Left cardiac atrium (tissue), 4 donors: Measurements from ENCODE around the gene KCNA10. TPM values are rescaled to one million over a fixed set of nuclear protein-coding genes. Genes with fewer than 3 reads are reported as not detected.

Source experiments
- ATAC-seq, 2 donors: fragments of 200-7000 bp; cut with Tn5 transposase; one replicate each; pipeline ENCODE4 v1.9.1; 2020; ENCODE audit warnings: mild to moderate bottlenecking in 2 of 2, moderate library complexity in 2 of 2
- DNase-seq: peaks from one replicate; pipeline ENCODE4 v3.0.0-alpha.2; 2020
- intact Hi-C, 2 donors: fragments of 100-400 bp; cut with DNase I; formaldehyde crosslinking; loops; one replicate each; pipeline versions ENCODE4 v1.14.1 to v1.15.1; 2022 to 2023
- total RNA-seq, 2 donors: library from RNA; stranded (reverse); fragmentation: NEBNext Ultra II Directional; extraction: Animal tissue kit (Norgen Biotek cat#: 25700); gene quantifications; one replicate each; pipeline ENCODE4 v1.2.1, GENCODE V29; 2021
- donor health status: DM: no; HTN: yes; CAD: no.
- donor health status: DM: no; HTN: yes; CAD: no; lungs with severe emphysema.
- donor health status: DM: yes; HTN: yes; CAD: no.
- donor health status: Dilated cardiomyopathy.

The KCNA10 gene
- total RNA-seq, 2 donors from 2014 or later = not detected

- DNase-seq (peak; percentile 63), ATAC-seq (peak; percentile 65 to 84)
- intact Hi-C loops = no loop called here
These were observed 10.7 kb downstream of the KCNA10 start for GRCh38 chr1:110508028-110508940.

DNA sequence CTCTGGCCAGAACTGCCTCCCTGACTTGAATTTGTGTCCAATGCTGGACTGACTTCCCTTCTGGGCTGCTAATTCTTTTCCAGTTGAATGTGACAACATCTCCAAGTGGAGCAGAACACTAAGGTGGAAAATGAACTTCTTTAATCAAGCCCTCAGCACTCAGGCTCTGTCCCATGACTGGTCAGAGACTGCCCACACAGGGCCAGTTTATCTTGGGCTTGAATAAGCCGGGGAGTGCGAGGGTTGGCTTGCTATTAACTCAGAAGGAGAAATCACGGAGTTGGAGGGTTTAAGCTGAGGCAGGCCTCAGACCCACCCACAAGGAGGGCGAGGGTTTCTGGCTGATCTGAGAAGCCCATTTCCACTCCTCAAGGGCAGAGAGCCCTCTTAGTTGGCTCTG lies 12.4 kb downstream of the KCNA10 start:
- ATAC-seq (no peak), DNase-seq (no peak)
- intact Hi-C loops = no loop called here

- no peak for DNase-seq
- ATAC-seq = no peak
- intact Hi-C loops = no loop called here
These were observed 13.4 kb downstream of the KCNA10 start for GRCh38 chr1:110505596-110505995.

- no peak for ATAC-seq
These were observed 14.7 kb downstream of the KCNA10 start for GRCh38 chr1:110504226-110504625.

DNA sequence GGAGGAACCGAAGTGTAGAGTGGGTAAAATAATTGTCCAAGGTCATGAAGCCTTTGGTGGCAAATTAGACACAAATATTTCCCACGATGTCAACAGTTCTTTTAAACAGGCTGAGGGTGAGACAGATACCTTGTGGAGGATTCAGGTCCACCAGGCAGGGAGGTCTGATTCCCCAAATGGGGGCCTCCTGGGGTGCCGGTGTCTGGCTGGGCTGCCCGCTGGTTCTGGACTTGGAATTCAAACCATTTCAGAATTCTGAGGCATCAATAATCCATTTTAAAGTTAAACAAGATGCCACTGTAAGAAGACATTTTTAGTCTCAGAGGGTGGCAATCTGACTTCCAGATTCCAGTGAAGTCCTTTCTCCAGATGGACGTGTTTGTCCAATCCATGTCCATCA lies 15.5 kb downstream of the KCNA10 start:
- DNase-seq = no peak
- no peak for ATAC-seq
- intact Hi-C loops = no loop called here

More at GRCh38 chr1:110504226-110504625, 14.7 kb downstream of the KCNA10 start:
- no peak for DNase-seq
- intact Hi-C loops = no loop called here

DNA sequence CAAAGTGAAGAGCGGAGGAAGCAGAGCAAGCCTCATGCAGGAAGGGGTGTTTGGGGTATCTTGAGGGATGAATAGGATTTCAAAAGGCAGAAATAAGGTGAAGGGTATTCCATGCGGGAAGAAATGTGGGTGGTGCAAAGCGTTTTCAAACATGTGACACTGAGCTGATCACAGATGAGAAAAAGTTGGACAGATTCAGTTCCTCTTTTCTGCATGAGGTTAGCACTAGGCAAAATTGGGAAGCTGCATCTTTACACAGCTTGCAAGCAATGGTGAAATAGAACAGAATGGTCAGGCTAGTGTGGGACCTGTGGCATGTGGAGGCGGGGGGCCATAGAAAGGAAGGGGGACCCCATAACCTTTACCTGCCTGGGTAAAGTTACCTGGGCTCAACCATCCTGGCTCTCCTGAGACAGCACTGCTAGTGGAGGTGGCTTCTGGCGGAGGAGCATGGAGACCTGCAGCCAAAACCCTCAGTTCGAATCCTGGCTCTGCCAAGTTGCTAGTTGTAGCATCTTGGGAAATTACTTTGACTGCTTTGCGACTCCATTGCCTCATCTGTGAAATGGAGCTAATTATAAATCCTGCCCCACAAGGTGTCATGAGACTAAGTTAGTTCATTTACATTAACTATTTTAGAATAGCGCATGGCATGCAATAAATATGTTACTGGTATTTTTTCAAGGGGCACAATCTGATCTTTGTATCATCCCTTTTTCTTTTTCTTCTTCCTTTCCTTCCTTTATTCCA lies 16.4 kb downstream of the KCNA10 start:
- intact Hi-C loops = no loop called here
- DNase-seq (no peak), ATAC-seq (peak in 1 of 2 donors; percentile 41)

DNA sequence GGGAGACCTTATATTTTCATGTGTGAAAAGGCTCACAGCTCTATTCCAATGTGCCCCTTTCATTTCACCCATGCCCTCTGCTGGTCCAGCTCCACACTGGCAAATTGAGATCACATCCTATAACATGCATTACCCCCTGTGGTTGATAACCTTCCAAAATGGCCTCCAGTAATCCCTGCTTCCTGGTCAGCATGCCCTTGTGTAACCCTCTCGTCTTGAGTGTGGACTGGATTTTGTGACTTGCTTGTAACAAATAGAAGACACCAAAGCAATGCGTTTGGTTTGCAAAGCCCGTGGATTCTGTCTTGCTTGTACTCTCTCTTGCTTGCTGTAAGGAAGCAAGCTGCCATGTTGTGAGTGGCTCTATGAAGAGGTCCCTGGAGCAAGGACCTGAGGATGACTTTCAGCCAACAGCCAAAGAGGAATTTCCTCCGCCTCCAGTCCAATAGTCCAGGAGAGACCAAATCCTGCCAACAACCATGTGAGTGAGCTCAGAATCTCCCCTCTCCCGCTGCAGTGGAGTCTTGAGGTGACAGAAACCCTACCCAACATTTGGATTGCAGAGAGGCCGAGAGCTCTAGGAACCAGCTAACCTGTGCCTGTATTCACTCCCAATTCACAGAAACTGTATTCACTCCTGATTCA lies 17.4 kb downstream of the KCNA10 start:
- DNase-seq (no peak), ATAC-seq (no peak)
- intact Hi-C loops = no loop called here

- ATAC-seq = no peak
- intact Hi-C loops = loop anchor here in 1 of 2 donors (10.0 kb wide), 1 partner anchor 293 kb away; no protein-coding TSS in a partner anchor
These were observed 20.7 kb downstream of the KCNA10 start for GRCh38 chr1:110498270-110498669.

DNA sequence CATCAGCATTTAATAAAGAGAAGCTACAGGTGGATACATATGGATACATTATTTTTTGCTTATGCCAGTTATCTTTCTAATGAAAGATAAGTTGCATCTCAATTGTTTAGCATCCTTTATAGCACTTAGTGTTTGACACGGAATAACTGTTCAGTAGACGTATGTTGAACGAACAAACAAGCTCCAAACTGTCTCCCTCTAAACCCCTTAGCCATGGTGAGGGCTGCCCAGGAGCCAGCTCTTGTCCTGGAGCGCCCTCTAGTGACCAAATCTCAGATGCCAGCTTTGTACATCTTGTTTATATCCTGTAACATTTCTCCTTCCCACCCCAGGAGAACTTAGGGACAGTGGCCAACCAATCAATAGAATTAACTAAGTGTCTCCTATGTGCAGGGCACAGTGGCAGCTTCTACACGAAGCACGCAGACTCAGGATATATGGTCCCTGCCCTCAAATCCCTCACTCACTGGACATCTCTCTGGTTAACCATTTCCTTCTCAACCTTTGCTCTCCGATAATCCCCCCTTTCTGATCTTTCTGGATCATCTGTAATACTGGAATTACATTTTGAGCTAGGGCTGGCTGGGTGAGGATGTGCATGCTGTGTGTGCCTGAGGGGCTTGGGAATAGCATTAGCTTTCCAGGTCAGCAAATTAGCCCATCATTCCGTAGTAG lies 22.9 kb downstream of the KCNA10 start:
- intact Hi-C loops = loop anchor here in 1 of 2 donors (10.0 kb wide), 1 partner anchor 291 kb away; no protein-coding TSS in a partner anchor
- peak; percentile 83 for DNase-seq

More at GRCh38 chr1:110498270-110498669, 20.7 kb downstream of the KCNA10 start:
- no peak for DNase-seq

DNA sequence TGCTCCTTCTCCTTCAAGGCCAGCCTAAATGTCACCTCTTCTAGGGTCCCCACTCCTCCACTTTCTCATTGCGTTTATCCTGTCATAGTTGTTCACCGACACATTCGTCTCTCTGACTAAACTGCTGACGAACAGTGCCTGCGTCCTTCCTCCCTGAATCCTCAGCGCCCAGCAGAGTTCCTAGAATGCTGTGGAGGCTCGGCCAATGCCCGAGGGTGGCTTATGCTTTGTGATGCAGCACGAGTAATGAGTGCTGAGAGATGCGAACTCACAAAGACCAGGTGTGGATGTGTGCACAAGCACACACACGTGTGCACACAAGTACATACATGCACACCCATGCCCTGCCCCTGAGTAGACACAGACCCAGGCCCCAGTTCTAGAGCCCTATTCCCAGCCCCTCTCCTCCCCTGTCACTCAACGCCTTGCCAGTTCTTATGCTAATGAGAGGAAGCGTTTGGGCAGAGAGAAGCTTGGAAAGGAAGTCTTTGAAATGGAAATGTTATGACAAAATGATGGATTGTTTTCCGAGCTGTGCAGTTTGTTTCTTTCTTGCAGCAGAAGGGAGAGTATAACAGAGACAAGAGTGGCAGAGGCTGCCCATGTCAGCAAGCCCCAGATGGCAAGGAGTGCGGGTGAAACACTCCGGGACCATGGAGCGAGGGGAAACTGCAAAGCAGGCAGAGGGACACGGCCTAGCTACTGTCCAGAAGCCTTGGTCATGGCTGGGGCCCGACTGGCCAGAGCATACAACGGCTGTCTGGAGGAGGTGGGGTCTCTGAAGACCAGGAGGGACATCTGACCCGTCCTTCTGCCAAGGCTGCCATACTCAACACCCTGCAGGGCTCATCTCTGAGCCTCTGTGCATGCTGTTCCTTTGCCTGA lies 24.2 kb downstream of the KCNA10 start:
- no peak for DNase-seq
- intact Hi-C loops = loop anchor here in 1 of 2 donors (10.0 kb wide), 1 partner anchor 290 kb away; no protein-coding TSS in a partner anchor
- no peak for ATAC-seq

More for the DNA sequence above, 22.9 kb downstream of the KCNA10 start:
- peak; percentile 81 to 89 for ATAC-seq

- ATAC-seq = no peak
- intact Hi-C loops = loop anchor here in 1 of 2 donors (10.0 kb wide), 1 partner anchor 289 kb away; no protein-coding TSS in a partner anchor
- no peak for DNase-seq
These were observed 24.9 kb downstream of the KCNA10 start for GRCh38 chr1:110494036-110494435.

- intact Hi-C loops = loop anchor here (2.0 to 10.0 kb wide), 2 partner anchors 32 to 288 kb away; no protein-coding TSS in a partner anchor
- DNase-seq (no peak), ATAC-seq (peak in 1 of 2 donors; percentile 67)
These were observed 25.8 kb downstream of the KCNA10 start for GRCh38 chr1:110493059-110493699.

DNA sequence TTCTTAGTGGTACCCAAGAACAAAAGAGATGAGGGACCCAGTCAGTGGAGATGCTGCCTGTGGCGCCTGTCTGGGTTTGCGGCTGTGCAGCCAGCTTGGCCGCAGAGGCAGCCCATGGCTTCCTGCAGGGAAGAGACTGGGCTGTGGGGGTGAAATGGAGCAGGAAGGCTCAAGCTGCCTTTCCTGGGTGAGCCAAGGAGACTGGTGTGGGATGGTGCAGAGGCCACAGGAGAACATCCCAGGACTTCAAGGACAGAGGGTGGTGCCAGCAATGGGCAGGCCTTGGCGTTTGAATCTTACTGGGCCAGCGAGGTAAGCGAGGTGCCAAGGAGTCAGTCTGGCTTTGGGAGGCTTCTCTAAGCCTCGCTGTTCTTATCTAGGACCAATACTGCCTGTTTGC lies 26.4 kb downstream of the KCNA10 start:
- DNase-seq (no peak), ATAC-seq (peak in 1 of 2 donors; percentile 51)
- intact Hi-C loops = loop anchor here (2.0 to 10.0 kb wide), 2 partner anchors 32 to 288 kb away; no protein-coding TSS in a partner anchor

DNA sequence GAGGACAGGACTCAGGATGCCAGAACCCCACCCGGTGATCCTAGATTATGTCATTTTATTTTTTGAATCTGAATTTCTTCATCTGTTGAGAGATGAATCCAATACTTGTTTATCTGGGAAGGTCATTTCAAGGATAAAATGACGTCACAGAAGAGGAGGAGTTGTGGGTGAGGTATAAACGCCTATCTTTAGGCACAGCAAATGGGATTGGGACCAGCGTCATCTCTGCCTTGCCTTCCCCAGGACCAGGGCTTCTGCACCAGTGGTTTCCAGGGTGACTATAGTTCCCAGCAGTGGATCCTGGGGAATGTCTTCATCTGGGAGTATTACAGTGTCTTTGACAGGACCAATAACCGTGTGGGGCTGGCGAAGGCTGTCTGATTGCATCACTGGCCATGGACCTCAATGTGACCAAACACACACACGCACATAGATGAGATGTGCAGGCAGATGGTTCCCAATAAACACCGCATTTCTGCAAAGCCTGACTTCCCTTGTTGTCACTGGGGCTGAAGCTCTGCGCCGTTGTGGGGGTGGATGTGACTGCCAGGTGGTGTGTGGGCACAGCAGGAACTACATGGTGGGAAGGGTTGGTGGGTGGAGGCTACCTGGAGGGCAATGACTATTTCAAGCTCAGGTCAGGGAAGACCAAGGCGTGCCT lies 28.1 kb downstream of the KCNA10 start:
- intact Hi-C loops = loop anchor here in 1 of 2 donors (10.0 kb wide), 1 partner anchor 286 kb away; no protein-coding TSS in a partner anchor
- DNase-seq = no peak
- no peak for ATAC-seq

DNA sequence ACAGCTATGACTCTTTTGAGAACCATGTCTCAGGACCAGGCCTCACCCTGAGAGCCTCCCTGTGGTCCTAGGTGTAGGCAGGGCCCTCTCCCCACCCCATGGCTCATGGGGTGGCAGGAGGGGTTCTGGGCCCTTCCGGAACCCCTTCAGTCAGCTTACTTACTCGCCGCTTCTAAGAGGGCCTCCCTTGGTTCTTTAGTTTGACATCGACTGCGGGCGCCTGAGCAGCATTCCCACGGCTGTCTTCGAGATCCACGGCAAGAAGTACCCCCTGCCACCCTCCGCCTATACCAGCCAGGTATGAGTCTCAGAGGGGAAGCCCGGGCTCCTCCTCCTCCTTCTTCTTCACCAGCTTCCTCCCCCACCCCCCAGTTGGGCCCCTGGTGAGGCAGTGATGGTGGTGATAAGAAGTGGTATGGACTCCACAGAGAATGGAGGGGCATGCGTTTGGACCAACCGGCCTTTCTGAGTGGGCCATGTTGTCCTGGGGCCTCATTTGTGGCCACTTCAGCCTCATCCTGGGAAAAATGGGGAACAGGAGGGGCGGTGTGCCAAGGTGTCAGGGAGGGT lies 28.9 kb downstream of the KCNA10 start:
- DNase-seq = no peak
- no peak for ATAC-seq
- intact Hi-C loops = loop anchor here in 1 of 2 donors (10.0 kb wide), 1 partner anchor 285 kb away; no protein-coding TSS in a partner anchor

GRCh38 chr1:110489406-110489805 lies 29.6 kb downstream of the KCNA10 start:
- no peak for ATAC-seq
- DNase-seq = no peak
- intact Hi-C loops = no loop called here
